GM19455 (cell line): Measurements from ENCODE around the gene KCTD11.

Source experiments
- ATAC-seq: cut with Tn5 transposase; IDR thresholded peaks from one replicate; pipeline ENCODE4 v1.9.1; 2021; ENCODE audit not compliant: unreplicated experiment

Gene KCTD11

DNA sequence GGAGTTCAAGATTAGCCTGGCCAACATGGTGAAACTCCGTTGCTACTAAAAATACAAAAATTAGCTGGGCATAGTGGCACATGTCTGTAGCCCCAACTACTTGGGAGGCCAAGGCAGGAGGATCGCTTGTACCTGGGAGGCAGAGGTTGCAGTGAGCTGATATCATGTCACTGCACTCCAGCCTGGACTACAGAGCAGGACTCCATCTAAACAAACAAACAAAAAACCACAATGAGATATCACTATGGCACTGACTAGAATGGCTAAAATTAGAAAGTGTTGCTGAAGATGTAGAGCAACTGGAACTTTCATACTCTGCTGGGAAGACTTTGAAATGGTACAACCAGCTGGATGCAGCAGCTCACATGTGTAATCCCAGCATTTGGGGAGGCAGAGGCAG, 22.4 kb downstream of the KCTD11 start:
- ATAC-seq, result no peak

GRCh38 chr17:7379134-7379533, 27.2 kb downstream of the KCTD11 start:
- ATAC-seq, result no peak

GRCh38 chr17:7380321-7380720, 28.4 kb downstream of the KCTD11 start:
- no peak for ATAC-seq

- ATAC-seq, result no peak
Measured at GRCh38 chr17:7380855-7381683, 29.1 kb downstream of the KCTD11 start, which contains the start of gene TNK1. Gene TNK1, plus strand, starts transcription at chr17:7381089. Its CDS starts 1,838 bp downstream, at chr17:7382927.

DNA sequence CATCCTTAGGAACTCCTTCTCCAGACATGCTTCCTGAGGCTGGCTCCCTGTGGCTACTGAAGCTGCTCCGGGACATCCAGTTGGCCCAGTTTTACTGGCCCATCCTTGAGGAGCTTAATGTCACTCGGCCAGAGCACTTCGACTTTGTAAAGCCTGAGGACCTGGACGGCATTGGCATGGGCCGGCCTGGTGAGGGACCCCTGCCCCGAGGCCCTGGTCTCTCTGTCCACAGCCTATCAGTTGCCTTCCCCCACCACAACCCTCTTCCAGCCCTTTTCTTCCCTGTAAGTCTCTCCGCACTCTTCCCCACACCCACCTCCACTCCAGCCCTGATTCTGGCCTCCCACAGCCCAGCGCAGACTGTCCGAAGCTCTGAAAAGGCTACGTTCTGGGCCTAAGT, 30.9 kb downstream of the KCTD11 start:
- no peak for ATAC-seq

- ATAC-seq, result no peak
Measured at GRCh38 chr17:7383371-7383741, 31.4 kb downstream of the KCTD11 start.

DNA sequence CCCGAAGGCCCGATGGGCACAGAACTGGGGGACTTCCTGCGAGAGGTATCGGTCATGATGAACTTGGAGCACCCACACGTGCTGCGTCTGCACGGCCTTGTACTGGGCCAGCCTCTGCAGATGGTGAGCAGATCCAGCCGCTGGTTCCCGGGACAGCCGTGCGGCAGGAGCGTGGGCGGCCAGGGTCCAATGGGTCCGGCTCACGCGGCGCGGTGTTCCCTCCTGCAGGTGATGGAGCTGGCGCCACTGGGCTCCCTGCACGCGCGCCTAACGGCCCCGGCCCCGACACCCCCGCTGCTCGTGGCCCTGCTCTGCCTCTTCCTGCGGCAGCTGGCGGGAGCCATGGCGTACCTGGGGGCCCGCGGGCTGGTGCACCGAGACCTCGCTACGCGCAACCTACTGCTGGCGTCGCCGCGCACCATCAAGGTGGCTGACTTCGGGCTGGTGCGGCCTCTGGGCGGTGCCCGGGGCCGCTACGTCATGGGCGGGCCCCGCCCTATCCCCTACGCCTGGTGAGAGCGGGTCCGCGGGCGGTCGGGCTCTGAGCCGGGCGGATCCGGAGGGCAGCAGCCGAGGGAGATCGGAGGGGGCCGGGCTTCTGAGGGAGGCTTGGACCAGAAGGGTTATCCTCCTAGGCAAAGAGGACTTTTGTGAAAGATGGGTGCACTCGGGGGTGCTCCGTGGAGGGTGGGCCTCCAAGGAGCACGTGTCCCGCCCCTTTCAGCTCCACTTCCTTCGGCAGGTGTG, 32.0 kb downstream of the KCTD11 start:
- ATAC-seq, result peak; percentile 60

DNA sequence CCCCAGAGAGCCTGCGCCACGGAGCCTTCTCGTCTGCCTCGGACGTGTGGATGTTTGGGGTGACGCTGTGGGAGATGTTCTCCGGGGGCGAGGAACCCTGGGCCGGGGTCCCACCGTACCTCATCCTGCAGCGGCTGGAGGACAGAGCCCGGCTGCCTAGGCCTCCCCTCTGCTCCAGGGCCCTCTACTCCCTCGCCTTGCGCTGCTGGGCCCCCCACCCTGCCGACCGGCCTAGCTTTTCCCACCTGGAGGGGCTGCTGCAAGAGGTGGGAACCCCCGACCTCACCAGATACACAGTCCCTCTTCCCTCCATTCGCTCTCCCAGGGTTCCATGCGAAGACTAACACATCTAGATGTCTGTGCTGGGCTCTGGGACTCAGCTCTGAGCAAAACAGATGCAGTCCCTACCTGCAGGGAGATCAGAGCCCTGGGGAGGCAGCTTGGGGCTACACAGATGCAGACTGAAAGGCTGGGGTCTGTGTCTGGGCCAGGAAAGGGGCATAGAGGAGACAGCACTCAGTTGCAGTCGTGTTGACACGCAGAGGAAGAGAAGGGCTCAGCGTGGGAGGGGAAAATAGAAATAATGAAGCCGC, 32.6 kb downstream of the KCTD11 start:
- ATAC-seq, result no peak

GRCh38 chr17:7388856-7389255, 36.9 kb downstream of the KCTD11 start:
- ATAC-seq, result no peak

- no peak for ATAC-seq
Measured at GRCh38 chr17:7389924-7390910, 38.3 kb downstream of the KCTD11 start.

DNA sequence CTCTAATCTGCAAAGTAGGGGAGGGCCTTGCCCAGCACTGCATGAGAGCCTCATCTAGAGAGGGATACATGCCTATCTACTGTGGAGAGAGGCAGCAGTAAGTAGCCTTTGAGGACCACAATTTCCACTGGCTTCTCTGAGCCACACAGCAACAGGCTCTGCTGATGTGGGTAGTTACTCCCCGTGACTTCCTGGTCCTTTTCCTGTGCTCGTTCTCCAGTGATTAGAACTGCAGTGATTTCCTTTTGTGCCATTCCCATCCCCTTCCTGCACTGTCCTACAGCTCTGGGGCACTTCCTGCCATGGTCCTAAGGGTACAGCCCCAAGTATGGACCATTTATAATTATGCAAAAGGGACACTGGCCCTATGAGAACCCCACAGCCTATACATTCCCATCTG, 39.3 kb downstream of the KCTD11 start:
- ATAC-seq, result no peak

DNA sequence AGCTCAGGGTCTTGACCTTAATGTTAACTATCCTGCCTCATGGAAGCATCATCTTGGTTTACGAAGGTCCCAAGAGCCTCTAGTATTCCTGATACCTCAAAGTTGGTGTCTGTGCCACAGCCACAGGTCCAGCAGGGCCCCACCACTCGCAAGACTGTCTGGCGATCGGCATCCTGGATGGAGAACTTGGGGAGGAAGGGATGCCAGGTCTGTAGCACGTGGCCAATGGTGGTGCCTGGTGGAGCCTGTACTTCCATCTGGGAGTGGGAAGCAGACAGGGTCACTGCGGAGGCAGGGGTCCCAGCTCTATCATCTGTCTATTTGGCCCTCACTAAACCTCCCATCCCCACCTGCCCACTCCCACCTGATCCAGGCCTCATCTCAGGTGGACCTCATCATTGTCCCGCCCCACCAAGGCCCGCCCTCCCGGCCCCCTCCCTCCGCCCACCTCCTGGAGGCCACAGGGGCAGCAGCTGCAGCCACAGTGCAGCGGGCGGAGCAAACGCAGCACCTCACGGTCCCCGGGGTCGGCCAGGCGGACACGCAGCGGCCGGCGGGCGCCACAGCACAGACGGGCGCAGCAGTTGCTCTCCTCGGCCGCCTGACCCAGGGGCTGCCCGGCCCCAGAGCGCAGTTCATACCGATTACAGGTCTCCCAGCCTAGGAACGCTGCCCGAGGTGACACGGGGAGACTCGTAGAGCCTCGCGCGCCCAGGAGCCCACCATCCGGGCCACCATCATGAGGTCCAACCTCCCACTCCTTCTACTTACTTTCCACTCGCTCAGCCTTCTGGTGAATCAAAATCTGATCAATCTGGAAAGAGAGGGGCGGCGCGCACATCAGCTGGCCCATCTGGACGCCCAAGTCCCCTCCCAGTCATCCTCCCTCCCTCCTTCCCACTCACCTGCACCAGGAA, 41.0 kb downstream of the KCTD11 start:
- no peak for ATAC-seq

- peak; percentile 37 for ATAC-seq
Measured at GRCh38 chr17:7393613-7394451, 41.9 kb downstream of the KCTD11 start.

- ATAC-seq, result peak; percentile 74
Measured at GRCh38 chr17:7394452-7395191, 42.7 kb downstream of the KCTD11 start, which contains the start of gene PLSCR3. Gene PLSCR3, minus strand, starts transcription at chr17:7394525. Its CDS starts 415 bp downstream, at chr17:7394110.

GRCh38 chr17:7396147-7396546, 44.2 kb downstream of the KCTD11 start:
- no peak for ATAC-seq

DNA sequence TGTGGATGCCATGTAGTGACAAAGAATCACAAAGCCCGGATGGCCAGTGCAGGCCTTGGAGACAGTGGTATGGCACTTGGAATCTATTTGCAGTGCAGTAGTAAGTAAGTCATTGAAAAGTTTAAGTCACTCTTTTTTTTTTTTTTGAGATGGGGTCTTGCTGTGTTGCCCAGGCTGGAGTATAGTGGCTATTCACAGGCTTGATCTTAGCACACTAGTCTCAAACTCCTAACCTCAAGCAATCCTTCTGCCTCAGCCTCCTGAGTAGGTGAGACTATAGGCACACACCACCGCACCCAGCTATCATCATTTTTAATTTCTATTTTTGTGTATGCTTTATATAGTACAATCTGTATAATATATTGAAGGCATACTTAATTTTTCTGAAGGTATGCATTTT, 46.6 kb downstream of the KCTD11 start:
- no peak for ATAC-seq

GRCh38 chr17:7403043-7403726, 51.2 kb downstream of the KCTD11 start:
- no peak for ATAC-seq

- peak; percentile 17 for ATAC-seq
Measured at GRCh38 chr17:7403727-7403976, 51.7 kb downstream of the KCTD11 start.
